ENCODE measurements around the gene PDIA5. TPM values are rescaled to one million over a fixed set of nuclear protein-coding genes. Genes with fewer than 3 reads are reported as not detected.

PDIA5 gene
- total RNA-seq, 1 experiment from 2014 or later, result 53.6 TPM

- Histone ChIP-seq H3K4me1 (ENCODE audit: control insufficient read depth, insufficient read depth, low read length) (peaks cover 15% of the 10 kb centered on the region; the same call in 1 of the 2 replicates), H3K9me3 (ENCODE audit: control insufficient read depth, insufficient read depth, low read depth, low read length) (no peaks in the 10 kb centered on the region), H3K27me3 (ENCODE audit: control insufficient read depth, insufficient read depth, low read length) (no peaks in the 10 kb centered on the region), H3K36me3 (ENCODE audit: control insufficient read depth, insufficient read depth, low read length) (no peaks in the 10 kb centered on the region), H3K4me3 (ENCODE audit: low read depth in 2 of 2, low read length in 2 of 2) (peak overlapping the region; percentile 85 to 97), H3K27ac (ENCODE audit: low read length) (peak overlapping the region; percentile 89)
- in situ Hi-C loops (cut with HindIII; ENCODE audit: low pct_unique_long_range_greater_than_20kb, low sequenced_read_pairs) (no loop called here), intact Hi-C loops (cut with micrococcal nuclease; ENCODE audit: unreplicated experiment) (no loop called here)
- BruUV-seq (replicated peaks), result no TSS peak
- ATAC-seq (no peak), DNase-seq (ENCODE audit: low read depth, low spot score) (no peak)
- TF ChIP-seq TCF7L2 (IDR thresholded peaks at IDR 0.05; ENCODE audit: low read depth, low read length) (no peak), CTCF (IDR thresholded peaks at IDR 0.05) (no peak), SIN3A (IDR thresholded peaks at IDR 0.05; ENCODE audit: borderline replicate concordance, insufficient read depth, low read depth, low read length) (no peak), REST (IDR thresholded peaks at IDR 0.05; ENCODE audit: insufficient read depth in 1 of 2, low read depth in 2 of 2, low read length in 1 of 2) (no peak), POLR2AphosphoS5 (IDR thresholded peaks at IDR 0.05; ENCODE audit: low read depth, low read length) (no peak)
- ChIA-PET CTCF (no interaction called here), POLR2A (no interaction called here)
Measured at GRCh38 chr3:123201223-123201556, 134.4 kb downstream of the PDIA5 start.

GRCh38 chr3:123201557-123202427, 135.0 kb downstream of the PDIA5 start, which contains the start of gene SEC22A:
Gene SEC22A (plus strand): TSS chr3:123201943. CDS start chr3:123209218, 7,275 bp downstream.
- ATAC-seq (peak; percentile 100), DNase-seq (ENCODE audit: low read depth, low spot score) (peak; percentile 78)
- CTCF ChIA-PET, result no interaction called here
- POLR2A ChIA-PET, result interaction anchor here (0.5 to 0.7 kb wide), 2 partner anchors 65 to 636 kb away, joined by 5 read pairs; no protein-coding TSS in a partner anchor
- Histone ChIP-seq H3K9me3 (ENCODE audit: control insufficient read depth, insufficient read depth, low read depth, low read length) (no peaks in the 10 kb centered on the region), H3K4me3 (ENCODE audit: low read depth in 2 of 2, low read length in 2 of 2) (peak within 1 kb of the TSS; percentile 85 to 97), H3K27me3 (ENCODE audit: control insufficient read depth, insufficient read depth, low read length) (no peaks in the 10 kb centered on the region), H3K36me3 (ENCODE audit: control insufficient read depth, insufficient read depth, low read length) (no peaks in the 10 kb centered on the region), H3K4me1 (ENCODE audit: control insufficient read depth, insufficient read depth, low read length) (peaks cover 15% of the 10 kb centered on the region; the same call in 1 of the 2 replicates), H3K27ac (ENCODE audit: low read length) (peak within 1 kb of the TSS; percentile 89)
- in situ Hi-C loops (cut with HindIII; ENCODE audit: low pct_unique_long_range_greater_than_20kb, low sequenced_read_pairs) (no loop called here), intact Hi-C loops (cut with micrococcal nuclease; ENCODE audit: unreplicated experiment) (no loop called here)
- TF ChIP-seq TCF7L2 (IDR thresholded peaks at IDR 0.05; ENCODE audit: low read depth, low read length), result 0 out of 2 replicates have a peak, but pooled peaks have one; percentile 24
- TF ChIP-seq SIN3A (IDR thresholded peaks at IDR 0.05; ENCODE audit: borderline replicate concordance, insufficient read depth, low read depth, low read length), result peak; percentile 27; the same call in 1 of the 2 replicates
- peak; percentile 90 for TF ChIP-seq POLR2AphosphoS5 (IDR thresholded peaks at IDR 0.05; ENCODE audit: low read depth, low read length)
- no peak for TF ChIP-seq CTCF (IDR thresholded peaks at IDR 0.05)
- BruUV-seq (replicated peaks), result no TSS peak
